Peyer's patch (tissue), 4 donors: ENCODE measurements around the gene CD34.

Source experiments
- CTCF ChIP-seq, 6 experiments: fragments of 450-650 bp in 4 of 6; fragments of 200-600 bp in 2 of 6; sonication (generic) in 1 of 6; IDR thresholded peaks; one replicate each; pipeline ENCODE4 v1.5.1; 2017 to 2019; ENCODE audit warnings: antibody characterized with exemption in 6 of 6, mild to moderate bottlenecking in 3 of 6, moderate library complexity in 1 of 6
- POLR2A ChIP-seq, 2 donors: fragments of 450-650 bp; IDR thresholded peaks; one replicate each; pipeline ENCODE4 v1.5.1; 2017; ENCODE audit warnings: antibody characterized with exemption in 2 of 2, mild to moderate bottlenecking in 2 of 2, moderate library complexity in 2 of 2

DNA sequence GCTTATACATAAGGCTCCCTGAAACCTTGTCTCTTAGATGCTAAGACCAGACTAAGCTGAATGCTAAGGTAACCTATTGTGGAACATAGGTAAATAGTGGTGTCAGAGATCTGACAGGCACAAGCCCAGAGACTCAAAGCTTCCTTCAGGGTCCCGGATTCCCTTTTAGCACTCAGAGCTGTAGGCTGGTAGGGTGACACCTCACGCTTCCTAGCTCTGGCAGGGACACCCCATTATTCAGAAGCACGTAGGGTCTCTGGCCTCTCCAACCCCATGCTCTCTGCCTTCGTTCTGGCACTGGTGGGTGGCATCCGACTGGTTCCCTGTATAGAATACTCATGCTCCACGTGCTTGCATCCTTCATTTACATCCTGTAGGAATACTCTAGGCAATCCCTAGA is 68.4 kb downstream of the CD34 start:
- TF ChIP-seq CTCF (IDR thresholded peaks at IDR 0.05) (no peak), POLR2A (IDR thresholded peaks at IDR 0.05) (no peak)
